Measurements from ENCODE around the gene DDX50.
"Not testable (repeated sequence)": the region's sequence is repeated elsewhere in the genome, so short reads cannot be mapped to it uniquely, and the experiment has no call there.

Gene DDX50

DNA sequence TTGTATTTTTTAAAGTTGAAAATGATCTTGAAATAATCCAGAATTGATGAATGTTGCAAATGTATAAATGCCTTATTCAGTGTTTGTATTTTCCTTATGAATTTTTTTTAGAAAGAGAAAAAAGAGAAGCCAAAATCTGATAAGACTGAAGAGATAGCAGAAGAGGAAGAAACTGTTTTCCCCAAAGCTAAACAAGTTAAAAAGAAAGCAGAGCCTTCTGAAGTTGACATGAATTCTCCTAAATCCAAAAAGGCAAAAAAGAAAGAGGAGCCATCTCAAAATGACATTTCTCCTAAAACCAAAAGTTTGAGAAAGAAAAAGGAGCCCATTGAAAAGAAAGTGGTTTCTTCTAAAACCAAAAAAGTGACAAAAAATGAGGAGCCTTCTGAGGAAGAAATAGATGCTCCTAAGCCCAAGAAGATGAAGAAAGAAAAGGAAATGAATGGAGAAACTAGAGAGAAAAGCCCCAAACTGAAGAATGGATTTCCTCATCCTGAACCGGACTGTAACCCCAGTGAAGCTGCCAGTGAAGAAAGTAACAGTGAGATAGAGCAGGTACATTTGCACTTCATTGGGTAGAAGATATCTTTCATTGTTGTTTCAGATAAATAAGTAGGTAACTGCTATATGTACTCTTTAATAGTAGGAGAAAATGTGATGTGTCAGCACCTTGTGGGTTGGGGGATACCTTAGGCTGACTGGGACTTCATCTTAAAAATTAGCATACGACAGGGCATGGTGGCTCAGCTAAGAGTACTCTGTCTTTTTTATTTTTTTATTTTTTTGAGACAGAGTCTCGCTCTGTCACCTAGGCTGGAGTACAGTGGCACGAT is 58.8 kb downstream of the DDX50 start:
- Histone ChIP-seq H3K4me2 (ENCODE audit: low read length) (no peak overlapping the region), H3K27me3 (ENCODE audit: control insufficient read depth, insufficient read depth, low read length) (no peaks in the 10 kb centered on the region), H3K27ac (no peak overlapping the region), H3K9me3 (ENCODE audit: control insufficient read depth, low read length) (no peaks in the 10 kb centered on the region), H3K4me1 (no peaks in the 10 kb centered on the region), H3K79me2 (peaks cover 2% of the 10 kb centered on the region), H3K36me3 (ENCODE audit: control insufficient read depth, insufficient read depth, low read length) (no peaks in the 10 kb centered on the region), H3K4me3 (ENCODE audit: low read depth, low read length) (no peak overlapping the region), H2AFZ (no peak overlapping the region), H3K9ac (no peak overlapping the region)
- no peak for TF ChIP-seq CTCF (IDR thresholded peaks at IDR 0.05)

GRCh38 chr10:68963151-68963550 is 62.0 kb downstream of the DDX50 start:
- Histone ChIP-seq H2AFZ (no peak overlapping the region), H3K4me1 (no peaks in the 10 kb centered on the region), H3K9me3 (ENCODE audit: control insufficient read depth, low read length) (no peaks in the 10 kb centered on the region), H3K27ac (no peak overlapping the region), H3K9ac (no peak overlapping the region), H3K36me3 (ENCODE audit: control insufficient read depth, insufficient read depth, low read length) (no peaks in the 10 kb centered on the region), H3K4me2 (ENCODE audit: low read length) (no peak overlapping the region), H3K79me2 (no peaks in the 10 kb centered on the region), H3K27me3 (ENCODE audit: control insufficient read depth, insufficient read depth, low read length) (no peaks in the 10 kb centered on the region), H3K4me3 (ENCODE audit: low read depth, low read length) (no peak overlapping the region)
- no peak for TF ChIP-seq CTCF (IDR thresholded peaks at IDR 0.05)

DNA sequence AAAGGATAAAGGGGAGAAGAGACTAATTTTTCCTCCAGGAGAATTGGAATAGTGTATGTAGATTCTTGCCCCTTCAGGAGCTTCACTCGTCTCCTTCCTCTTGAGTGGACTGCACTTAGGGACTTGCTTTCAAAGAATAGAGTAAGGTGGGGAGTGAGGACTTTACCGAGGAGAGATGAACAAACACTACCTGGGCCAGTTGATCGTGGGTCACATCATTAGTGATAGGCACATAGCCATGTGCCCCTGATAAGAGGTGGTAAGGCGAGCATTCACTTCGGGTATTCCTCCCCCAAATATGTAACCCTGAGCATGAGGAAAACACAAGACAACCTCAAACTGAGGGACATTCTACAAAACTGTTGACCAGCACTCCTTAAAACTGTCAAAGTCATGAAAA is 72.9 kb downstream of the DDX50 start:
- H3K27ac ChIP-seq, result no peak overlapping the region
- no peak overlapping the region for H3K4me2 ChIP-seq (ENCODE audit: low read length)
- no peak overlapping the region for H3K4me3 ChIP-seq (ENCODE audit: low read depth, low read length)
- no peaks in the 10 kb centered on the region for H3K27me3 ChIP-seq (ENCODE audit: control insufficient read depth, insufficient read depth, low read length)
- no peak for TF ChIP-seq CTCF (IDR thresholded peaks at IDR 0.05)
- H3K9ac ChIP-seq, result no peak overlapping the region
- H3K9me3 ChIP-seq (ENCODE audit: control insufficient read depth, low read length), result no peaks in the 10 kb centered on the region
- no peaks in the 10 kb centered on the region for H3K4me1 ChIP-seq
- peaks cover 2% of the 10 kb centered on the region for H3K79me2 ChIP-seq
- H2AFZ ChIP-seq, result no peak overlapping the region
- H3K36me3 ChIP-seq (ENCODE audit: control insufficient read depth, insufficient read depth, low read length), result no peaks in the 10 kb centered on the region

DNA sequence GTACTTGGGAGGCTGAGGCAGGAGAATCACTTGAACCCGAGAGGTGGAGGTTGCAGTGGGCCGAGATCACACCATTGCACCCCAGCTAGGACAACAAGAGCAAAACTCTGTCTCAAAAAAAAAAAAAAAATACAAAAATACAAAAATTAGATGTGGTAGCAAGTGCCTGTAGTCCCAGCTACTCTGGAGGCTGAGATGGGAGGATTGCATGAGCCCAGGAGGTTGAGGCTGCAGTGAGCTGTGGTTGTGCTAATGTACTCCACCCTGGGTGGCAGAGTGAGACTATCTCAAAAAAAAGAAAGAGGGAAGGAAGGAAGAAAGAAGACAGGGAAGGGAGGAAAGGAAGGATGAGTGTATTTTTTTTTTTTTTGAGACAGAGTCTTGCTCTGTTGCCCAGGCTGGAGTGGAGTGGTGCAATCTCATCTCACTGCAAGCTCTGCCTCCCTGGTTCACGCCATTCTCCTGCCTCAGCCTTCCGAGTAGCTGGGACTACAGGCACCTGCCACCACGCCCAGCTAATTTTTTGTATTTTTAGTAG is 74.9 kb downstream of the DDX50 start:
- H3K27ac ChIP-seq; H3K27me3 ChIP-seq (ENCODE audit: control insufficient read depth, insufficient read depth, low read length); H2AFZ ChIP-seq; H3K36me3 ChIP-seq (ENCODE audit: control insufficient read depth, insufficient read depth, low read length); H3K4me1 ChIP-seq; H3K9me3 ChIP-seq (ENCODE audit: control insufficient read depth, low read length); H3K9ac ChIP-seq; H3K79me2 ChIP-seq; H3K4me2 ChIP-seq (ENCODE audit: low read length); H3K4me3 ChIP-seq (ENCODE audit: low read depth, low read length): not testable (repeated sequence)

DNA sequence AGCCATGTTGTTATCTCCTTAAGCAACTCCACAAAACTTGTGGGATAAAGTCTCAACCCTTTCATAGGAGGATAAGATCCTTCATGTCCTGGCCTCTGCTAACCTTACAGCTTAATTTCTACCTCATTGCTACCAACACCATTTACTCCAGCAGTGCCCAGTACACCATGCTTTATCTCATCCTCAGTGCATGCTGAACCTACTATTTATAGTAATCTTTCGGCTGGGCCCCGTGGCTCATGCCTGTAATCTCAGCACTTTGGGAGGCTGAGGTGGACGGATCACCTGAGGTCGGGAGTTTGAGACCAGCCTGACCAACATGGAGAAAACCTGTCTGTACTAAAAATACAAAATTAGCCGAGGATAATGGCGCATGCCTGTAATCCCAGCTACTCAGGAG is 78.6 kb downstream of the DDX50 start:
- not testable (repeated sequence) for H3K4me1 ChIP-seq; H3K27me3 ChIP-seq (ENCODE audit: control insufficient read depth, insufficient read depth, low read length); H3K79me2 ChIP-seq; H3K4me2 ChIP-seq (ENCODE audit: low read length); H3K36me3 ChIP-seq (ENCODE audit: control insufficient read depth, insufficient read depth, low read length); H3K9ac ChIP-seq; H3K4me3 ChIP-seq (ENCODE audit: low read depth, low read length); H3K9me3 ChIP-seq (ENCODE audit: control insufficient read depth, low read length); H3K27ac ChIP-seq; H2AFZ ChIP-seq

Measured in parathyroid adenoma (tissue), 2 donors.